ENCODE data around the gene TMEM42. TPM values are rescaled to one million over a fixed set of nuclear protein-coding genes. Genes with fewer than 3 reads are reported as not detected.

TMEM42 gene
- total and polyA plus RNA-seq, 2 of the 8 experiments (the other 6 are each of a cell fraction or from before 2014, with no cell fraction given) = 11.2 to 41.4 TPM

- no peak for TF ChIP-seq MAFK (IDR thresholded peaks at IDR 0.05; ENCODE audit: low read depth, low read length)
- TF ChIP-seq SP4 (IDR thresholded peaks at IDR 0.05; ENCODE audit: low read length) = no peak
- no peak for TF ChIP-seq CHD2 (IDR thresholded peaks at IDR 0.05; ENCODE audit: low read length)
- no peak for TF ChIP-seq HDAC6 (IDR thresholded peaks at IDR 0.05; ENCODE audit: low read depth, low read length)
- TF ChIP-seq EZH2 (IDR thresholded peaks at IDR 0.05; ENCODE audit: low read depth, low read length, severe bottlenecking) = no peak
- no peak for TF ChIP-seq TAF1 (IDR thresholded peaks at IDR 0.05; ENCODE audit: low read depth, low read length)
- TF ChIP-seq BCL11A (IDR thresholded peaks at IDR 0.05; ENCODE audit: low read depth in 2 of 2, low read length in 2 of 2) = no peak
Observed at GRCh38 chr3:44887101-44887500, 25.4 kb downstream of the TMEM42 start (continued).

Data from H1 (cell line).